NT2/D1 (cell line): Measurements from ENCODE around the gene TMEM156.
"Not testable (repeated sequence)": the region's sequence is repeated elsewhere in the genome, so short reads cannot be mapped to it uniquely, and the experiment has no call there.

ENCODE experiments used
- DNase-seq: peaks from one replicate; pipeline ENCODE4 v3.0.0-alpha.2; 2011; ENCODE audit warnings: low read depth, low spot score
- H3K27me3 ChIP-seq: 2 replicates; pipeline ENCODE4 v1.6.0; 2011; ENCODE audit warnings: mild to moderate bottlenecking; ENCODE audit not compliant: insufficient read length, insufficient read depth
- H3K36me3 ChIP-seq: 2 replicates; pipeline ENCODE4 v1.6.1; 2011; ENCODE audit warnings: mild to moderate bottlenecking, low read length, mixed read lengths; ENCODE audit not compliant: insufficient read depth, insufficient read length
- H3K4me1 ChIP-seq: 2 replicates; pipeline ENCODE4 v1.5.1; 2011; ENCODE audit not compliant: insufficient read depth, insufficient read length
- H3K4me3 ChIP-seq: 2 replicates; pipeline ENCODE4 v1.5.1; 2011; ENCODE audit warnings: low read depth; ENCODE audit not compliant: insufficient read length
- H3K9ac ChIP-seq: 2 replicates; pipeline ENCODE4 v1.6.0; 2011; ENCODE audit warnings: low read depth; ENCODE audit not compliant: insufficient read length
- H3K9me3 ChIP-seq: 2 replicates; pipeline ENCODE4 v1.5.1; 2011; ENCODE audit warnings: mild to moderate bottlenecking, low read length; ENCODE audit not compliant: insufficient read depth
- SUZ12 ChIP-seq: IDR thresholded peaks from 2 replicates; pipeline ENCODE4 v1.6.1; 2011; ENCODE audit not compliant: insufficient read length, insufficient read depth; ENCODE audit errors: extremely low read depth
- YY1 ChIP-seq: IDR thresholded peaks from 2 replicates; pipeline ENCODE4 v1.6.1; 2011; ENCODE audit not compliant: insufficient read length, insufficient read depth
- ZNF274 ChIP-seq: IDR thresholded peaks from 2 replicates; pipeline ENCODE4 v1.6.1; 2011; ENCODE audit warnings: mild to moderate bottlenecking, low read depth, low read length

Gene TMEM156

DNA sequence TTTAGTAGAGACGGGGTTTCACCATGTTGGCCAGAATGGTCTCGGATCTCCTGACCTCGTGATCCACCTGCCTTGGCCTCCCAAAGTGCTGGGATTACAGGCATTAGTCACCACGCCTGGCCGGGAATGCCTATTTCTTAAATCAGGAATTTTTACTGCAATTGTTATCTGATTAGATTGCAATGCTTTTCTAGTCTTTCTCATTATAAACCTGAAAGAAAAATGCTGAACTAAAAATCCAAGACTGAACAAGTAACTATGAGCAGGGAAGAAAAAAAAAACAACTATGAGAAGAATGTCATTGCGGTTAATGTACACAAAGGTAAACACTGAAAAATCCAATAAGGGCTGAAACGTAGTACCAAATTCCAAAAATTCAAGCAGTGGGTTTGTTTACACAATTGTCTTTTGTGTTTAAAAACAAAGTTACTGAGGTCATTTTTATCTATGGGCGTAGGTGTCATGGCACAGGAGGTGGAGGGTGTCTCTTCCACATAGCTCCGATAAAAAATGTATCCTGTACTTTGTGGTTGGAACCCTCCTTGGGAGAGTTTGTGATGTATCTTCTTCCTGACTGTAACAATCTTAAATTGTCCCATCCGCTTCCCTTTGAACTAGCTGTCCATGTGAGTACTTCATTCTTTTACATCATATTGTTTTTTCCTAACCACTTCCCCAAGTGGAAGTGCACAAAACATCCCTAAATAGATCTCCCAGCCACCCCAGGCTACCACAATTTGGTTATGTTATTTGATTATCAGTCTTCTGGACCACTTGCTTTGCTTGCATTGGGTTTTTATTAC, 11.1 kb upstream of the TMEM156 start:
- no peaks in the 10 kb centered on the region for H3K4me1 ChIP-seq
- H3K9ac ChIP-seq: no peak overlapping the region
- no peak for DNase-seq
- H3K27me3 ChIP-seq: no peaks in the 10 kb centered on the region
- no peak overlapping the region for H3K4me3 ChIP-seq
- H3K36me3 ChIP-seq: no peaks in the 10 kb centered on the region
- TF ChIP-seq ZNF274 (no peak), SUZ12 (no peak), YY1 (no peak)
- H3K9me3 ChIP-seq: no peaks in the 10 kb centered on the region

DNA sequence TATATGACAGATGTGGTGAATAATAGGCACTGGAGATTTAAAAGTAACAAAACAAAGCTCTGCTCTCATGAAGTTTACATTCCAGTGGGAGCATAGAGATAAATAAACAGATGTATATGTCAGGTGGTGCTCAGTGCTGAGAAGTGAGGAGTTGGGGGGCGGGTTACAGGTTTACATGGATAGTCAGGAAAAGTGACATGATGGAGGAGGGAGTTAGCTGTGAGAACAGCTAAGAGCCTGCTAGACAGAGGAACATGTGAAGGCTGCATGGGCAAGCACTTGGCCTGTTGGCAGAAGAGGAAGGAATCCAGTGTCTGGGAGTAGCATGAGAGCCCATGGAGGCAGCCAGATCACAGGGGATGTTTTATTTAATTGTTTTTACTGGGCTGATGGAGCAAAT, 10.2 kb upstream of the TMEM156 start:
- Histone ChIP-seq H3K9me3 (no peaks in the 10 kb centered on the region), H3K9ac (no peak overlapping the region), H3K4me3 (no peak overlapping the region), H3K36me3 (no peaks in the 10 kb centered on the region), H3K4me1 (no peaks in the 10 kb centered on the region), H3K27me3 (no peaks in the 10 kb centered on the region)
- TF ChIP-seq YY1 (no peak), SUZ12 (no peak), ZNF274 (no peak)
- no peak for DNase-seq

- no peak overlapping the region for H3K9ac ChIP-seq
- no peak for TF ChIP-seq YY1
- no peak for TF ChIP-seq ZNF274
- no peak for TF ChIP-seq SUZ12
- no peak overlapping the region for H3K4me3 ChIP-seq
- no peaks in the 10 kb centered on the region for H3K36me3 ChIP-seq
- no peaks in the 10 kb centered on the region for H3K4me1 ChIP-seq
- no peak for DNase-seq
- H3K9me3 ChIP-seq: no peaks in the 10 kb centered on the region
- H3K27me3 ChIP-seq: no peaks in the 10 kb centered on the region
Observed at GRCh38 chr4:39039108-39039507, 6.9 kb upstream of the TMEM156 start.

- no peak overlapping the region for H3K4me3 ChIP-seq
- H3K4me1 ChIP-seq: no peaks in the 10 kb centered on the region
- no peaks in the 10 kb centered on the region for H3K27me3 ChIP-seq
- no peaks in the 10 kb centered on the region for H3K9me3 ChIP-seq
- TF ChIP-seq YY1 (no peak), ZNF274 (no peak), SUZ12 (no peak)
- no peaks in the 10 kb centered on the region for H3K36me3 ChIP-seq
- no peak overlapping the region for H3K9ac ChIP-seq
- DNase-seq: no peak
Observed at GRCh38 chr4:39037941-39038340, 5.7 kb upstream of the TMEM156 start.

DNA sequence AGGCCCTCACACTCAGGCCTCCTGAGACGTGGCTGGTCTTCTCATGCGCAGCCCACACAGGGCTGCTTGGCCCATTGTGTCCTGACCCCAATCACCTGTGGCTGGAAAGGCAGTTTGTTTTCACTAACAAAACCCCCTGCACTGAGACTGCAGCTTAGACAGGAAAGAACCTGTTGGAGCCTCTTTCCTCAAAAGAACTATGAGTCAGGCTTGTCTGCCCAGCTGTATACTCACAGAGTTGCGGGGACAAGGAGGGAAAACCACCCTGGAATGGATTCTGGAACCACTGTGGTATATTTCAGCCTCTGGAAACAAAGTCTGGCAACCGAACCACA, 5.2 kb upstream of the TMEM156 start:
- no peak overlapping the region for H3K4me3 ChIP-seq
- H3K9me3 ChIP-seq: no peaks in the 10 kb centered on the region
- no peak for DNase-seq
- TF ChIP-seq YY1 (no peak), ZNF274 (no peak), SUZ12 (no peak)
- no peaks in the 10 kb centered on the region for H3K4me1 ChIP-seq
- no peaks in the 10 kb centered on the region for H3K36me3 ChIP-seq
- H3K27me3 ChIP-seq: no peaks in the 10 kb centered on the region
- no peak overlapping the region for H3K9ac ChIP-seq

- no peaks in the 10 kb centered on the region for H3K27me3 ChIP-seq
- no peaks in the 10 kb centered on the region for H3K9me3 ChIP-seq
- no peaks in the 10 kb centered on the region for H3K36me3 ChIP-seq
- H3K9ac ChIP-seq: no peak overlapping the region
- no peaks in the 10 kb centered on the region for H3K4me1 ChIP-seq
- DNase-seq: no peak
- H3K4me3 ChIP-seq: no peak overlapping the region
- TF ChIP-seq YY1: no peak
- TF ChIP-seq ZNF274: no peak
- no peak for TF ChIP-seq SUZ12
Observed at GRCh38 chr4:39036172-39036571, 4.0 kb upstream of the TMEM156 start.

DNA sequence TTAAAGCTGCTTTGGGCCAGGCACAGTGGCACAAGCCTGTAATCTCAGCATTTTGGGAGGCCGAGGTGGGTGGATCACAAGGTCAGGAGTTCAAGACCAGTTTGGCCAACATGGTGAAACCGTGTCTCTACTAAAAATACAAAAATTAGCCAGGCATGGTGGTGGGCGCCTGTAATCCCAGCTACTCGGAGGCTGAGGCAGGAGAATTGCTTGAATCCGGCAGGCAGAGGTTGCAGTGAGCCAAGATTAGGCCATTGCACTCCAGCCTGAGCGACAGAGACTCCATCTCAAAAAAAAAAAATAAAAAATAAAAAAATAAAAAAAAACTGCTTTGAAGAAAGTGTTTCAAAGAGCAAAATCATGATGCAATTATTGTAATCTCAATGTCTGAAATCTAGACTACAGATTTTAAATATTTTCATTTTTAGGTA, 604 bp downstream of the TMEM156 start:
- not testable (repeated sequence) for DNase-seq, H3K9ac ChIP-seq, H3K9me3 ChIP-seq, H3K4me3 ChIP-seq, H3K27me3 ChIP-seq, H3K36me3 ChIP-seq, H3K4me1 ChIP-seq
